ENCODE data around the gene AK3. TPM values are rescaled to one million over a fixed set of nuclear protein-coding genes. Genes with fewer than 3 reads are reported as not detected.

Gene AK3
- total RNA-seq, 4 donors from 2014 or later: 57.9 to 129 (median 78.4) TPM

- no peak overlapping the region for H3K27ac ChIP-seq
- no peaks in the 10 kb centered on the region for H3K9me3 ChIP-seq
- intact Hi-C loops (cut with DNase I; ENCODE audit: low total_unique reads): no loop called here
- H3K4me3 ChIP-seq: no peak overlapping the region
- DNase-seq: no peak
- H3K36me3 ChIP-seq: no peaks in the 10 kb centered on the region
- H3K27me3 ChIP-seq: no peaks in the 10 kb centered on the region
- TF ChIP-seq POLR2A (IDR thresholded peaks at IDR 0.05) (no peak), CTCF (IDR thresholded peaks at IDR 0.05) (peak; percentile 29 to 55 (median 51))
- no peaks in the 10 kb centered on the region for H3K4me1 ChIP-seq
Measured at GRCh38 chr9:4750023-4750673, 9.1 kb upstream of the AK3 start.

- H3K4me3 ChIP-seq: no peak overlapping the region
- H3K9me3 ChIP-seq: no peaks in the 10 kb centered on the region
- no peak overlapping the region for H3K27ac ChIP-seq
- TF ChIP-seq POLR2A (IDR thresholded peaks at IDR 0.05): no peak
- TF ChIP-seq CTCF (IDR thresholded peaks at IDR 0.05): no peak
- no peaks in the 10 kb centered on the region for H3K36me3 ChIP-seq
- no peak for DNase-seq
- no peaks in the 10 kb centered on the region for H3K4me1 ChIP-seq
- intact Hi-C loops (cut with DNase I; ENCODE audit: low total_unique reads): loop anchor here (10.0 kb wide), 1 partner anchor 74 kb away; the partner anchor contains the start of gene CDC37L1
- H3K27me3 ChIP-seq: no peaks in the 10 kb centered on the region
Measured at GRCh38 chr9:4748612-4749011, 7.6 kb upstream of the AK3 start.

- intact Hi-C loops (cut with DNase I; ENCODE audit: low total_unique reads): loop anchor here (10.0 kb wide), 1 partner anchor 72 kb away; the partner anchor contains the start of gene CDC37L1
- no peak for TF ChIP-seq POLR2A (IDR thresholded peaks at IDR 0.05)
- TF ChIP-seq CTCF (IDR thresholded peaks at IDR 0.05): no peak
Measured at GRCh38 chr9:4746278-4747030, 5.5 kb upstream of the AK3 start.

GRCh38 chr9:4743131-4743875, 2.3 kb upstream of the AK3 start:
- no peak for DNase-seq
- Histone ChIP-seq H3K4me1 (peaks cover 0 to 12% of the 10 kb centered on the region in 2 donors), H3K36me3 (no peaks in the 10 kb centered on the region), H3K27me3 (no peaks in the 10 kb centered on the region), H3K4me3 (no peak overlapping the region), H3K9me3 (no peaks in the 10 kb centered on the region), H3K27ac (no peak overlapping the region)
- TF ChIP-seq CTCF (IDR thresholded peaks at IDR 0.05) (no peak), POLR2A (IDR thresholded peaks at IDR 0.05) (no peak)
- intact Hi-C loops (cut with DNase I; ENCODE audit: low total_unique reads): loop anchor here (10.0 kb wide), 1 partner anchor 69 kb away; the partner anchor contains the start of gene CDC37L1

More at GRCh38 chr9:4746278-4747030, 5.5 kb upstream of the AK3 start:
- no peak for DNase-seq
- no peak overlapping the region for H3K27ac ChIP-seq
- no peaks in the 10 kb centered on the region for H3K27me3 ChIP-seq
- H3K9me3 ChIP-seq: no peaks in the 10 kb centered on the region
- H3K4me1 ChIP-seq: no peaks in the 10 kb centered on the region
- H3K4me3 ChIP-seq: no peak overlapping the region
- H3K36me3 ChIP-seq: no peaks in the 10 kb centered on the region
